Bronchial epithelial cell (primary cell): ENCODE results near the gene D2HGDH. TPM values are rescaled to one million over a fixed set of nuclear protein-coding genes. Genes with fewer than 3 reads are reported as not detected.

ENCODE experiments used
- DNase-seq: peaks from one replicate; pipeline ENCODE4 v3.0.0-alpha.2; 2010; ENCODE audit warnings: low read depth
- FAIRE-seq: peaks from 2 replicates; lab custom pipeline; 2011; peaks lifted over from hg19 to GRCh38; lab: Jason Lieb, UNC
- H3K27me3 ChIP-seq: 2 replicates; pipeline ENCODE4 v1.5.1; 2011; ENCODE audit warnings: low read length; ENCODE audit not compliant: control insufficient read depth, insufficient read depth
- H3K36me3 ChIP-seq: 2 replicates; pipeline ENCODE4 v1.5.1; 2011; ENCODE audit warnings: low read length; ENCODE audit not compliant: control insufficient read depth, insufficient read depth
- H3K4me3 ChIP-seq: 2 replicates; pipeline ENCODE4 v1.5.1; 2011; ENCODE audit warnings: mild to moderate bottlenecking, low read depth, low read length, control low read depth
- CTCF ChIP-seq: IDR thresholded peaks from 2 replicates; pipeline ENCODE4 v1.5.1; 2011; ENCODE audit warnings: mild to moderate bottlenecking, moderate library complexity, low read length, control low read depth, inconsistent platforms; ENCODE audit not compliant: insufficient read depth, severe bottlenecking
- total RNA-seq: library from RNA; depleted of rRNA; stranded (reverse); fragments of >200 nt; gene quantifications from 2 replicates; pipeline ENCODE4 v1.2.1, GENCODE V29; 2014

D2HGDH gene
- total RNA-seq: 10.3 and 12.7 TPM in 2 replicates

DNA sequence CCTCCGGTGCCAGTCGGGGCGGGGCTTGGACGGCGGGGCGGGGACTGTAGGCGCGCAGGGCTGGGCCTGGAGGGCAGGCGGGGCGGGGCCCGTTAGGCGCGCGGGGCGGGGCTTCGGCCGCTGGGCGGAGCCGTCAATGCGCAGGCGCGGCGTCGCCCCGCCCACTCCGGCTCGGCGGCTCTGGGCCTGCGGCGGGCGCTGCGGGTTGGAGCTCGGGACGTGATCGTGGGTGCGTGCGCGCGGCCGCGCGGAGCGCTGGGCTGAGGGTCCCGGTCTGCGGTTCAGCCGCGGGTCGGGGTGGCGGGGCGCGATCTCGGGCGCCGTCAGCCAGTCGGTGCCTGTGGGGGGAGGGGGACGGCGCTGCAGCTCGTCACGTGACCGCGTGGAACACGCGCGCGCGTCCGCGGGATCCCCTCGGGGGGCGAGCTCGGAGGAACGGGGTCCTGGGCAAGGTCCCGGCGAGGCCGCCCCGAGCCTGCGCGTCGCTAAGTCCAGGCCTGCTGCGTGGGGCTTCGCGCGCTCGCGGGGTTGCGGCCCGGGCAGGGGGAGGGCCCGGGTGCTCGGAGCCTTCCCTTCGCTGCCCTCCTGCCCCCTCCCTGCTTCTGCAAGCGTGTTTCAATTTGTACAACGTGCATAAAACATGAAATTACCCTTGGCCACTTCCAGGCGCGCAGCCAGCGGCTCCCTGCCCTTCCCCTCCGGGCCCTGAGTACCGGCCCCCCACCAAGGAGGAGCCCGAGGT, at the start of gene D2HGDH:
D2HGDH (plus strand) TSS at position 164 of the 742 bp plus-strand sequence. CDS start 595 bp downstream, outside the sequence.
- Histone ChIP-seq H3K27me3 (no peaks in the 10 kb centered on the region), H3K36me3 (peaks cover 3% of the 10 kb centered on the region), H3K4me3 (peak within 1 kb of the TSS; percentile 62)
- peak; percentile 47 for DNase-seq
- FAIRE-seq: no peak
- no peak for TF ChIP-seq CTCF

DNA sequence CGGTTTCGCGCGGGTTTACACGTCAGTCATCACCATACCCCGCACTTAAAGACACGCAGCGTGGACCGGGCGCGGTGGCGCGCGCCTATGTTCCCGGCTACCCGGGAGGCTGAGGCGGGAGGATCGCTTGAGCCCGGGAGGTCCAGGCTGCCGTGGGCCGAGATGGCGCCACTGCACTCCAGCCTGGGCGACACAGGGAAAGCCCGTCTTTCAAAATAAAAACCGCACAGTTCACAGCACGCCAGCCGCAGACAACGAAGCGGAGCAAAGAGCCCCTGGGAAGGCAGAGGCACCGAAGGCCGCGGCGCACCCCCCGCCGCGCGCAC, 48.1 kb upstream of the D2HGDH start:
- Histone ChIP-seq H3K36me3 (peaks cover 11% of the 10 kb centered on the region), H3K4me3 (peak overlapping the region; percentile 50), H3K27me3 (no peaks in the 10 kb centered on the region)
- no peak for TF ChIP-seq CTCF
- no peak for DNase-seq
- no peak for FAIRE-seq

- TF ChIP-seq CTCF: no peak
- no peak for FAIRE-seq
- Histone ChIP-seq H3K36me3 (peaks cover 15% of the 10 kb centered on the region), H3K4me3 (peak within 1 kb of the TSS; percentile 50), H3K27me3 (no peaks in the 10 kb centered on the region)
- peak; percentile 84 for DNase-seq
Observed at GRCh38 chr2:241686650-241687425, 47.6 kb upstream of the D2HGDH start, which contains the start of gene DTYMK. Gene DTYMK, minus strand, starts transcription at chr2:241686815. Its CDS starts 32 bp downstream, at chr2:241686783.

- no peak for DNase-seq
- FAIRE-seq: no peak
- Histone ChIP-seq H3K4me3 (no peak overlapping the region), H3K36me3 (peaks cover 16% of the 10 kb centered on the region), H3K27me3 (no peaks in the 10 kb centered on the region)
- no peak for TF ChIP-seq CTCF
Observed at GRCh38 chr2:241689306-241689705, 45.1 kb upstream of the D2HGDH start.

- TF ChIP-seq CTCF: no peak
- peaks cover 17% of the 10 kb centered on the region for H3K36me3 ChIP-seq
- no peaks in the 10 kb centered on the region for H3K27me3 ChIP-seq
- no peak for DNase-seq
- no peak overlapping the region for H3K4me3 ChIP-seq
- FAIRE-seq: no peak
Observed at GRCh38 chr2:241690202-241690717, 44.2 kb upstream of the D2HGDH start.
